Endothelial cell of umbilical vein (primary cell): ENCODE results near the gene BHLHA15.

Experiments
- EZH2 ChIP-seq: IDR thresholded peaks from 2 replicates; pipeline ENCODE4 v1.6.1; 2012; ENCODE audit warnings: borderline replicate concordance, low read depth, mild to moderate bottlenecking, moderate library complexity, low read length, inconsistent platforms; ENCODE audit not compliant: severe bottlenecking
- MAX ChIP-seq: IDR thresholded peaks from 2 replicates; pipeline ENCODE4 v1.6.1; 2011; ENCODE audit not compliant: insufficient read depth, insufficient read length
- POLR2A ChIP-seq: IDR thresholded peaks from 2 replicates; pipeline ENCODE4 v1.6.1; 2012; ENCODE audit warnings: low read depth, mild to moderate bottlenecking, control low read depth, low read length
- TF ChIP-seq, protein P1 (sequence below), 2 donors: IDR thresholded peaks; 1 replicate in 1 of 2; 2 replicates in 1 of 2; pipeline ENCODE4 v1.5.1; 2011; ENCODE audit warnings: low read length in 2 of 2, mild to moderate bottlenecking in 2 of 2, moderate library complexity in 2 of 2, control low read depth in 1 of 2, inconsistent platforms in 1 of 2, low read depth in 1 of 2; ENCODE audit not compliant: insufficient read depth in 1 of 2; ENCODE audit errors: extremely low read depth in 1 of 2

DNA sequence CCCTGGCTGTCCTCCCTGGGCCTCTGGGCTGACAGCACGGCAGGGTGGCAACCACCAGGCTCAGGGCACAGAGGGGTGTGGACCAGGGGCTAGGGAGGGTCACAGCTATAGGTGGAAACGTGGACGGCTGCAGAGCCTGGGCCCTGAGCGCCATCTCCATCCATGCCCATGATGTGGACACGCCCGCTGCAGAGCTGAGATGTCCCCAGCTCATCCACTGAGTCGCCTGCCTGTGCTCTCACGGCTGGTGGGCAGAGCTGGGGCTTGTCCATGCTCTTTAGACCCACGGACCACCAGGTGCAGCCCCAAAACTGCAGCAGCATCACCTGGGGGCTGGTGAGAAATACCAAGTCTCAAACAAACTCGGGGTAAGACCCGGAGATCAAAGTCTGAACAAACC is 24.7 kb downstream of the BHLHA15 start:
- no peak for TF ChIP-seq POLR2A
- no peak for TF ChIP-seq MAX
- TF ChIP-seq, protein P1, sequence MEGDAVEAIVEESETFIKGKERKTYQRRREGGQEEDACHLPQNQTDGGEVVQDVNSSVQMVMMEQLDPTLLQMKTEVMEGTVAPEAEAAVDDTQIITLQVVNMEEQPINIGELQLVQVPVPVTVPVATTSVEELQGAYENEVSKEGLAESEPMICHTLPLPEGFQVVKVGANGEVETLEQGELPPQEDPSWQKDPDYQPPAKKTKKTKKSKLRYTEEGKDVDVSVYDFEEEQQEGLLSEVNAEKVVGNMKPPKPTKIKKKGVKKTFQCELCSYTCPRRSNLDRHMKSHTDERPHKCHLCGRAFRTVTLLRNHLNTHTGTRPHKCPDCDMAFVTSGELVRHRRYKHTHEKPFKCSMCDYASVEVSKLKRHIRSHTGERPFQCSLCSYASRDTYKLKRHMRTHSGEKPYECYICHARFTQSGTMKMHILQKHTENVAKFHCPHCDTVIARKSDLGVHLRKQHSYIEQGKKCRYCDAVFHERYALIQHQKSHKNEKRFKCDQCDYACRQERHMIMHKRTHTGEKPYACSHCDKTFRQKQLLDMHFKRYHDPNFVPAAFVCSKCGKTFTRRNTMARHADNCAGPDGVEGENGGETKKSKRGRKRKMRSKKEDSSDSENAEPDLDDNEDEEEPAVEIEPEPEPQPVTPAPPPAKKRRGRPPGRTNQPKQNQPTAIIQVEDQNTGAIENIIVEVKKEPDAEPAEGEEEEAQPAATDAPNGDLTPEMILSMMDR (IDR thresholded peaks at IDR 0.05; ENCODE audit: extremely low read depth in 1 of 2, insufficient read depth in 1 of 2, low read depth in 1 of 2, low read length in 2 of 2): no peak
- TF ChIP-seq EZH2: no peak
